ENCODE measurements around the gene OR8K5. TPM values are rescaled to one million over a fixed set of nuclear protein-coding genes. Genes with fewer than 3 reads are reported as not detected.

OR8K5 gene
- total and polyA plus RNA-seq, 2 of the 13 experiments (the other 11 are each of a cell fraction or from before 2014, with no cell fraction given), result not detected

DNA sequence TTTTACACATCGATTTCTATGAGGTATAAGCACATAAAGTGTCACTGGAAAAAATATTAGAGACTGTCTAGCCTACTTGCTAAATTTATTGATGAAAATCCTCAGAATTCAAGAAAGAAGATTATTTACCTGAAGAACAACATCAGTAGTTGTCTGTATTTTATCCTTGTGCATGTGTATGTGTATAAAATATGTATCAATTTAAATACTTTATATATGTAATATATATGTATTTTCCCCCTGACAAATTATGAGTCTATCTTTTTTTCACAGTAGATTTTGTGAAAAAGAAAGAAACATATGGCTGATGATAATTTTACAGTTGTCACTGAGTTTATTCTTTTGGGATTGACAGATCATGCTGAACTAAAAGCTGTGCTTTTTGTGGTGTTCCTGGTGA is 16.2 kb upstream of the OR8K5 start, which contains the start of gene OR5J2:
Gene OR5J2, plus strand, starts transcription at position 301 of the 400 bp plus-strand sequence. Its CDS starts 0 bp downstream, at position 301.
- no peak within 1 kb of the TSS for H3K4me2 ChIP-seq (ENCODE audit: low read depth, low read length)
- no TSS peak for BruUV-seq (replicated peaks)
- in situ Hi-C loops (cut with HindIII; ENCODE audit: extremely low pct_ligation_motif_present, low pct_unique_long_range_greater_than_20kb), result no loop called here
- H3K4me3 ChIP-seq (replicated peaks in 1 of 3; ENCODE audit: insufficient read depth in 1 of 3, low read depth in 2 of 3, low read length in 3 of 3), result no peak within 1 kb of the TSS
- no peak within 1 kb of the TSS for H3K27ac ChIP-seq (ENCODE audit: extremely low read length, insufficient read depth, low read length)
- intact Hi-C loops (cut with micrococcal nuclease; ENCODE audit: unreplicated experiment), result no loop called here
- DNase-seq (ENCODE audit: low spot score) (no peak), ATAC-seq (no peak), FAIRE-seq (no peak)
- no peaks in the 10 kb centered on the region for H3K27me3 ChIP-seq (ENCODE audit: control insufficient read depth in 1 of 2, insufficient read depth in 2 of 2, low read length in 2 of 2)
- H3K36me3 ChIP-seq (replicated peaks in 1 of 2; ENCODE audit: control insufficient read depth in 1 of 2, insufficient read depth in 2 of 2, low read length in 2 of 2), result no peaks in the 10 kb centered on the region
- CTCF ChIA-PET (ENCODE audit: low intra/inter-chr PET ratio, low total read pairs), result no interaction called here
- H2AFZ ChIP-seq (ENCODE audit: low read length), result no peak within 1 kb of the TSS
- H3K9ac ChIP-seq (ENCODE audit: insufficient read depth, low read depth, low read length), result no peak within 1 kb of the TSS
- H3K4me1 ChIP-seq (ENCODE audit: insufficient read depth, low read length), result no peaks in the 10 kb centered on the region
- WGBS (ENCODE audit: low lambda C conversion rate), result 0% methylated on average over 1 of the region's 1 CpG
- H3K79me2 ChIP-seq (ENCODE audit: insufficient read depth, low read length), result no peaks in the 10 kb centered on the region
- H4K20me1 ChIP-seq (ENCODE audit: insufficient read depth, low read length), result no peaks in the 10 kb centered on the region
- POLR2A ChIA-PET, result no interaction called here
- peaks cover 57% of the 10 kb centered on the region for H3K9me3 ChIP-seq (ENCODE audit: low read length)
- TF ChIP-seq RFXAP (CRISPR knock-in tag; IDR thresholded peaks at IDR 0.05; ENCODE audit: borderline replicate concordance), result no peak
- TF ChIP-seq, protein P1, sequence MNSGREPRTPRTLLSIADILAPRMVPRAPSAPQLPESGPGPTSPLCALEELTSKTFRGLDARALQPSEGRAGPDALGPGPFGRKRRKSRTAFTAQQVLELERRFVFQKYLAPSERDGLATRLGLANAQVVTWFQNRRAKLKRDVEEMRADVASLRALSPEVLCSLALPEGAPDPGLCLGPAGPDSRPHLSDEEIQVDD (CRISPR knock-in tag; IDR thresholded peaks at IDR 0.05; ENCODE audit: borderline replicate concordance), result no peak
- no peak for TF ChIP-seq PCBP1 (IDR thresholded peaks at IDR 0.05; ENCODE audit: borderline replicate concordance, low read depth, low read length)
- TF ChIP-seq, protein P2, sequence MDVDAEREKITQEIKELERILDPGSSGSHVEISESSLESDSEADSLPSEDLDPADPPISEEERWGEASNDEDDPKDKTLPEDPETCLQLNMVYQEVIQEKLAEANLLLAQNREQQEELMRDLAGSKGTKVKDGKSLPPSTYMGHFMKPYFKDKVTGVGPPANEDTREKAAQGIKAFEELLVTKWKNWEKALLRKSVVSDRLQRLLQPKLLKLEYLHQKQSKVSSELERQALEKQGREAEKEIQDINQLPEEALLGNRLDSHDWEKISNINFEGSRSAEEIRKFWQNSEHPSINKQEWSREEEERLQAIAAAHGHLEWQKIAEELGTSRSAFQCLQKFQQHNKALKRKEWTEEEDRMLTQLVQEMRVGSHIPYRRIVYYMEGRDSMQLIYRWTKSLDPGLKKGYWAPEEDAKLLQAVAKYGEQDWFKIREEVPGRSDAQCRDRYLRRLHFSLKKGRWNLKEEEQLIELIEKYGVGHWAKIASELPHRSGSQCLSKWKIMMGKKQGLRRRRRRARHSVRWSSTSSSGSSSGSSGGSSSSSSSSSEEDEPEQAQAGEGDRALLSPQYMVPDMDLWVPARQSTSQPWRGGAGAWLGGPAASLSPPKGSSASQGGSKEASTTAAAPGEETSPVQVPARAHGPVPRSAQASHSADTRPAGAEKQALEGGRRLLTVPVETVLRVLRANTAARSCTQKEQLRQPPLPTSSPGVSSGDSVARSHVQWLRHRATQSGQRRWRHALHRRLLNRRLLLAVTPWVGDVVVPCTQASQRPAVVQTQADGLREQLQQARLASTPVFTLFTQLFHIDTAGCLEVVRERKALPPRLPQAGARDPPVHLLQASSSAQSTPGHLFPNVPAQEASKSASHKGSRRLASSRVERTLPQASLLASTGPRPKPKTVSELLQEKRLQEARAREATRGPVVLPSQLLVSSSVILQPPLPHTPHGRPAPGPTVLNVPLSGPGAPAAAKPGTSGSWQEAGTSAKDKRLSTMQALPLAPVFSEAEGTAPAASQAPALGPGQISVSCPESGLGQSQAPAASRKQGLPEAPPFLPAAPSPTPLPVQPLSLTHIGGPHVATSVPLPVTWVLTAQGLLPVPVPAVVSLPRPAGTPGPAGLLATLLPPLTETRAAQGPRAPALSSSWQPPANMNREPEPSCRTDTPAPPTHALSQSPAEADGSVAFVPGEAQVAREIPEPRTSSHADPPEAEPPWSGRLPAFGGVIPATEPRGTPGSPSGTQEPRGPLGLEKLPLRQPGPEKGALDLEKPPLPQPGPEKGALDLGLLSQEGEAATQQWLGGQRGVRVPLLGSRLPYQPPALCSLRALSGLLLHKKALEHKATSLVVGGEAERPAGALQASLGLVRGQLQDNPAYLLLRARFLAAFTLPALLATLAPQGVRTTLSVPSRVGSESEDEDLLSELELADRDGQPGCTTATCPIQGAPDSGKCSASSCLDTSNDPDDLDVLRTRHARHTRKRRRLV (CRISPR knock-in tag; IDR thresholded peaks at IDR 0.05), result no peak
- TF ChIP-seq IRX3 (CRISPR knock-in tag; IDR thresholded peaks at IDR 0.05; ENCODE audit: borderline replicate concordance, low read depth), result no peak
- no peak for TF ChIP-seq TRIM24 (CRISPR knock-in tag; IDR thresholded peaks at IDR 0.05)
- TF ChIP-seq, protein P3, sequence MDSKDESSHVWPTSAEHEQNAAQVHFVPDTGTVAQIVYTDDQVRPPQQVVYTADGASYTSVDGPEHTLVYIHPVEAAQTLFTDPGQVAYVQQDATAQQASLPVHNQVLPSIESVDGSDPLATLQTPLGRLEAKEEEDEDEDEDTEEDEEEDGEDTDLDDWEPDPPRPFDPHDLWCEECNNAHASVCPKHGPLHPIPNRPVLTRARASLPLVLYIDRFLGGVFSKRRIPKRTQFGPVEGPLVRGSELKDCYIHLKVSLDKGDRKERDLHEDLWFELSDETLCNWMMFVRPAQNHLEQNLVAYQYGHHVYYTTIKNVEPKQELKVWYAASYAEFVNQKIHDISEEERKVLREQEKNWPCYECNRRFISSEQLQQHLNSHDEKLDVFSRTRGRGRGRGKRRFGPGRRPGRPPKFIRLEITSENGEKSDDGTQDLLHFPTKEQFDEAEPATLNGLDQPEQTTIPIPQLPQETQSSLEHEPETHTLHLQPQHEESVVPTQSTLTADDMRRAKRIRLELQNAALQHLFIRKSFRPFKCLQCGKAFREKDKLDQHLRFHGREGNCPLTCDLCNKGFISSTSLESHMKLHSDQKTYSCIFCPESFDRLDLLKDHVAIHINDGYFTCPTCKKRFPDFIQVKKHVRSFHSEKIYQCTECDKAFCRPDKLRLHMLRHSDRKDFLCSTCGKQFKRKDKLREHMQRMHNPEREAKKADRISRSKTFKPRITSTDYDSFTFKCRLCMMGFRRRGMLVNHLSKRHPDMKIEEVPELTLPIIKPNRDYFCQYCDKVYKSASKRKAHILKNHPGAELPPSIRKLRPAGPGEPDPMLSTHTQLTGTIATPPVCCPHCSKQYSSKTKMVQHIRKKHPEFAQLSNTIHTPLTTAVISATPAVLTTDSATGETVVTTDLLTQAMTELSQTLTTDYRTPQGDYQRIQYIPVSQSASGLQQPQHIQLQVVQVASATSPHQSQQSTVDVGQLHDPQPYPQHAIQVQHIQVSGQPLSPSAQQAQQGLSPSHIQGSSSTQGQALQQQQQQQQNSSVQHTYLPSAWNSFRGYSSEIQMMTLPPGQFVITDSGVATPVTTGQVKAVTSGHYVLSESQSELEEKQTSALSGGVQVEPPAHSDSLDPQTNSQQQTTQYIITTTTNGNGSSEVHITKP (CRISPR knock-in tag; IDR thresholded peaks at IDR 0.05; ENCODE audit: low read depth), result no peak
- TF ChIP-seq KLF12 (CRISPR knock-in tag; IDR thresholded peaks at IDR 0.05; ENCODE audit: borderline replicate concordance), result no peak
- TF ChIP-seq, protein P4, sequence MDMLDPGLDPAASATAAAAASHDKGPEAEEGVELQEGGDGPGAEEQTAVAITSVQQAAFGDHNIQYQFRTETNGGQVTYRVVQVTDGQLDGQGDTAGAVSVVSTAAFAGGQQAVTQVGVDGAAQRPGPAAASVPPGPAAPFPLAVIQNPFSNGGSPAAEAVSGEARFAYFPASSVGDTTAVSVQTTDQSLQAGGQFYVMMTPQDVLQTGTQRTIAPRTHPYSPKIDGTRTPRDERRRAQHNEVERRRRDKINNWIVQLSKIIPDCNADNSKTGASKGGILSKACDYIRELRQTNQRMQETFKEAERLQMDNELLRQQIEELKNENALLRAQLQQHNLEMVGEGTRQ (IDR thresholded peaks at IDR 0.05; ENCODE audit: low read depth, low read length), result no peak
- TF ChIP-seq, protein P4 (CRISPR knock-in tag; IDR thresholded peaks at IDR 0.05; ENCODE audit: borderline replicate concordance), result no peak
